GM12878 (cell line): Measurements from ENCODE around the gene SLC9A8. TPM values are rescaled to one million over a fixed set of nuclear protein-coding genes. Genes with fewer than 3 reads are reported as not detected.
A peak's percentile ranks its signal among the peaks of the same experiment; 100 is the strongest.

Experiments used
- ATAC-seq: fragments of 200-7000 bp; cut with Tn5 transposase; 3 replicates; pipeline ENCODE4 v1.9.1; 2020; ENCODE audit warnings: mild to moderate bottlenecking, moderate library complexity
- BruUV-seq: library from RNA; stranded (reverse); fragments of 400-500 nt; replicated peaks from 2 replicates; lab custom pipeline; 2021; lab: Mats Ljungman, UMichigan
- CTCF ChIA-PET: fragments of 300-600 bp; sonication (Branson Sonifier 250); formaldehyde crosslinking; extraction: SDS; loops from one replicate; lab custom pipeline; 2021; ENCODE audit warnings: inconsistent platforms; lab: Yijun Ruan, JAX
- POLR2A ChIA-PET: fragments of 350-600 bp; formaldehyde crosslinking; extraction: SDS; loops from one replicate; lab custom pipeline; 2021; ENCODE audit warnings: inconsistent platforms; lab: Charles Lee
- RAD21 ChIA-PET: fragments of 300-600 bp; sonication (Branson Sonifier 250); formaldehyde crosslinking; loops from one replicate; lab custom pipeline; 2023; ENCODE audit warnings: antibody characterized with exemption; ENCODE audit not compliant: unreplicated experiment; lab: Charles Lee
- SMC1A ChIA-PET: fragments of 300-600 bp; sonication (Branson Sonifier 250); formaldehyde crosslinking; loops from one replicate; lab custom pipeline; 2023; ENCODE audit not compliant: unreplicated experiment, uncharacterized antibody; lab: Charles Lee
- DNase-seq: peaks from one replicate; pipeline ENCODE4 v3.0.0-alpha.2; 2011; ENCODE audit warnings: low read depth, low spot score
- FAIRE-seq: peaks from 3 replicates; lab custom pipeline; 2011; peaks lifted over from hg19 to GRCh38; lab: Jason Lieb, UNC
- H2AFZ ChIP-seq: 2 replicates; pipeline ENCODE4 v1.6.0; 2011; ENCODE audit warnings: low read depth, low read length, control low read depth; ENCODE audit not compliant: control insufficient read depth
- H3K27ac ChIP-seq: 2 replicates; pipeline ENCODE4 v1.5.1; 2011; ENCODE audit warnings: control low read depth; ENCODE audit not compliant: control insufficient read depth, insufficient read depth
- H3K27me3 ChIP-seq, 2 experiments: replicated peaks in 1 of 2; 2 replicates each; pipeline versions ENCODE4 v1.6.0 to v1.6.1; 2011; ENCODE audit warnings: low read length in 1 of 2; ENCODE audit not compliant: control insufficient read depth in 2 of 2, insufficient read depth in 2 of 2
- H3K36me3 ChIP-seq, 2 experiments: 2 replicates each; pipeline ENCODE4 v1.5.1; 2011; ENCODE audit warnings: low read length in 1 of 2; ENCODE audit not compliant: control insufficient read depth in 2 of 2, insufficient read depth in 2 of 2
- H3K4me1 ChIP-seq: 2 replicates; pipeline ENCODE4 v1.6.1; 2011; ENCODE audit warnings: mild to moderate bottlenecking, low read length, moderate library complexity, mixed read lengths; ENCODE audit not compliant: control insufficient read depth, insufficient read depth
- H3K4me2 ChIP-seq: 2 replicates; pipeline ENCODE4 v1.6.0; 2011; ENCODE audit warnings: control low read depth; ENCODE audit not compliant: control insufficient read depth, insufficient read depth
- H3K4me3 ChIP-seq: fragments of 200-600 bp; sonication (generic); 2 replicates; pipeline ENCODE4 v1.5.1; 2016
- H3K79me2 ChIP-seq: 2 replicates; pipeline ENCODE4 v1.6.0; 2011; ENCODE audit warnings: low read length; ENCODE audit not compliant: control insufficient read depth, insufficient read depth
- H3K9ac ChIP-seq: 2 replicates; pipeline ENCODE4 v1.8.0; 2011; ENCODE audit warnings: low read length, control low read depth, mixed read lengths; ENCODE audit not compliant: control insufficient read depth, insufficient read depth
- H3K9me3 ChIP-seq: replicated peaks from 3 replicates; pipeline ENCODE4 v1.5.1; 2011; ENCODE audit warnings: mild to moderate bottlenecking, low read length; ENCODE audit not compliant: control insufficient read depth, insufficient read depth
- H4K20me1 ChIP-seq: 2 replicates; pipeline ENCODE4 v1.6.0; 2011; ENCODE audit not compliant: control insufficient read depth, insufficient read depth
- CHD1 ChIP-seq: IDR thresholded peaks from 2 replicates; pipeline ENCODE4 v1.6.1; 2012; ENCODE audit warnings: low read depth, low read length, improper control_type of control experiment
- E4F1 ChIP-seq: fragments of 450-650 bp; IDR thresholded peaks from 2 replicates; pipeline ENCODE4 v1.6.1; 2018; ENCODE audit warnings: borderline replicate concordance, mild to moderate bottlenecking; ENCODE audit not compliant: partially characterized antibody
- ELK1 ChIP-seq: IDR thresholded peaks from 2 replicates; pipeline ENCODE4 v1.6.1; 2012; ENCODE audit warnings: low read depth, low read length, improper control_type of control experiment
- HDAC2 ChIP-seq: fragments of 200-600 bp; sonication (generic); IDR thresholded peaks from 2 replicates; pipeline ENCODE4 v1.6.1; 2017
- MLLT1 ChIP-seq: fragments of 450-650 bp; IDR thresholded peaks from 2 replicates; pipeline ENCODE4 v1.6.1; 2016; ENCODE audit warnings: mild to moderate bottlenecking
- TCF12 ChIP-seq: IDR thresholded peaks from 2 replicates; pipeline ENCODE4 v1.6.1; 2011; ENCODE audit warnings: low read depth, mild to moderate bottlenecking, low read length
- YY1 ChIP-seq: IDR thresholded peaks from 2 replicates; pipeline ENCODE4 v1.6.1; 2011; ENCODE audit warnings: low read depth, mild to moderate bottlenecking, low read length
- WGBS: methylation state at CpG from one replicate; pipeline ENCODE4 v1.1.6; 2016; ENCODE audit warnings: low lambda C conversion rate; ENCODE audit not compliant: insufficient replicate concordance, insufficient coverage; ENCODE audit errors: missing lambda C conversion rate; 5-methylcytosine and 5-hydroxymethylcytosine counted together
- in situ Hi-C: fragments of 300-500 bp; cut with MboI; formaldehyde crosslinking; loops from 9 replicates; pipeline ENCODE4 v1.14.3; 2018; ENCODE audit warnings: mixed read lengths
- intact Hi-C: fragments of 100-400 bp; cut with micrococcal nuclease; formaldehyde crosslinking; loops from one replicate; pipeline ENCODE4 v1.14.2; 2022; ENCODE audit not compliant: unreplicated experiment
- polyA plus RNA-seq, 11 experiments: library from polyadenylated mRNA; depleted of rRNA in 4 of 11; unstranded in 6 of 11; stranded (reverse) in 5 of 11; fragments of >200 nt; fragmentation: Nextera tagmentation in 4 of 11; fragmentation: Illumina TruSeq in 1 of 11; extraction: Ambion mirVana in 4 of 11; extraction: Trizol in 1 of 11; gene quantifications; 1 replicate in 1 of 11; 2 replicates in 10 of 11; pipeline versions ENCODE4 v1.2.1 to v1.2.3, GENCODE V29; 2011 to 2016; ENCODE audit warnings: inconsistent platforms in 2 of 11, missing spikeins in 2 of 11, low read depth in 1 of 11
- total RNA-seq, 4 experiments: library from RNA; depleted of rRNA in 3 of 4; stranded (reverse); fragments of >200 nt in 3 of 4; fragmentation: Illumina TruSeq in 1 of 4; extraction: Trizol in 1 of 4; gene quantifications; 2 replicates each; pipeline versions ENCODE4 v1.2.1 to v1.2.3, GENCODE V29; 2013 to 2021

The SLC9A8 gene
- total and polyA plus RNA-seq, 10 of the 15 experiments (the other 5 are each of a cell fraction or from before 2014, with no cell fraction given): 0.40 to 15.5 (median 6.5) TPM

GRCh38 chr20:49914310-49915117 is 101.9 kb downstream of the SLC9A8 start:
- FAIRE-seq (no peak), DNase-seq (no peak), ATAC-seq (peak; percentile 9)
- H3K27me3 ChIP-seq: no peaks in the 10 kb centered on the region
- H3K79me2 ChIP-seq: peaks cover 34% of the 10 kb centered on the region
- no TSS peak for BruUV-seq
- POLR2A ChIA-PET: interaction anchor here (0.6 to 2.1 kb wide), 2 partner anchors 11 to 21 kb away, joined by 3 to 11 read pairs; partner anchors contain the start of gene RNF114
- intact Hi-C loops: loop anchor here (1.0 kb wide), 1 partner anchor 21 kb away; no protein-coding TSS in a partner anchor
- H3K4me1 ChIP-seq: peaks cover 8% of the 10 kb centered on the region
- H4K20me1 ChIP-seq: no peaks in the 10 kb centered on the region
- WGBS: under 1% methylated on average over 19 of the region's 19 CpGs
- peak overlapping the region; percentile 94 for H3K4me3 ChIP-seq
- peak overlapping the region; percentile 100 for H3K27ac ChIP-seq
- H3K36me3 ChIP-seq: peaks cover 2 to 7% of the 10 kb centered on the region in 2 experiments; a peak in 3 of 4 replicates
- TF ChIP-seq E4F1: no peak
- no peak for TF ChIP-seq HDAC2
- no peak for TF ChIP-seq ELK1
- no peak for TF ChIP-seq TCF12
- no peak for TF ChIP-seq YY1
- TF ChIP-seq CHD1: no peak
- TF ChIP-seq MLLT1: no peak
- H3K4me2 ChIP-seq: peak overlapping the region; percentile 98
- H2AFZ ChIP-seq: peak overlapping the region; percentile 100
- RAD21 ChIA-PET: interaction anchor here (0.8 to 2.1 kb wide), 6 partner anchors 21 to 373 kb away, joined by 3 to 12 read pairs (median 3); partner anchors contain the start of gene RNF114
- SMC1A ChIA-PET: interaction anchor here (0.6 to 1.9 kb wide), 4 partner anchors 24 to 304 kb away, joined by 3 to 7 read pairs (median 4); no protein-coding TSS in a partner anchor
- H3K9me3 ChIP-seq: no peaks in the 10 kb centered on the region
- H3K9ac ChIP-seq: peak overlapping the region; percentile 97
- in situ Hi-C loops: no loop called here
- CTCF ChIA-PET: interaction anchor here (0.7 to 4.1 kb wide), 9 partner anchors 11 to 303 kb away, joined by 3 to 20 read pairs (median 4); partner anchors contain the start of gene RNF114
